Activated CD4-positive, CD25-positive, alpha-beta regulatory T cell (primary cell): Measurements from ENCODE around the gene SIAE.

Experiments
- DNase-seq, 4 experiments: peaks; one replicate each; lab custom pipeline; 2025; lab: John Stamatoyannopoulos, UW

The SIAE gene

GRCh38 chr11:124662106-124662505 is 11.4 kb downstream of the SIAE start:
- DNase-seq, result no peak

GRCh38 chr11:124661553-124661952 is 12.0 kb downstream of the SIAE start:
- DNase-seq, result no peak

GRCh38 chr11:124658986-124659385 is 14.6 kb downstream of the SIAE start:
- no peak for DNase-seq

- no peak for DNase-seq
These were observed 15.0 kb downstream of the SIAE start for GRCh38 chr11:124658501-124658900.

GRCh38 chr11:124657904-124658303 is 15.6 kb downstream of the SIAE start:
- DNase-seq, result no peak

- no peak for DNase-seq
These were observed 16.5 kb downstream of the SIAE start for GRCh38 chr11:124656774-124657630.

- no peak for DNase-seq
These were observed 24.9 kb downstream of the SIAE start for GRCh38 chr11:124648610-124649009.

- no peak for DNase-seq
These were observed 27.4 kb downstream of the SIAE start for GRCh38 chr11:124646148-124646547.

- DNase-seq, result no peak
These were observed 28.9 kb downstream of the SIAE start for GRCh38 chr11:124644426-124645280.

- no peak for DNase-seq
These were observed 29.7 kb downstream of the SIAE start for GRCh38 chr11:124643605-124644425.

- DNase-seq, result no peak
These were observed 30.4 kb downstream of the SIAE start for GRCh38 chr11:124643042-124643604.

- no peak for DNase-seq
These were observed 30.9 kb downstream of the SIAE start for GRCh38 chr11:124642628-124643027.

GRCh38 chr11:124640666-124641065 is 32.9 kb downstream of the SIAE start:
- DNase-seq, result no peak

- no peak for DNase-seq
These were observed 34.4 kb downstream of the SIAE start for GRCh38 chr11:124639186-124639585.

GRCh38 chr11:124638500-124638899 is 35.0 kb downstream of the SIAE start:
- no peak for DNase-seq

GRCh38 chr11:124635932-124636331 is 37.6 kb downstream of the SIAE start:
- DNase-seq, result no peak

GRCh38 chr11:124633355-124633754 is 40.2 kb downstream of the SIAE start:
- DNase-seq, result no peak

- no peak for DNase-seq
These were observed 43.6 kb downstream of the SIAE start for GRCh38 chr11:124629961-124630360.

- DNase-seq, result no peak
These were observed 46.0 kb downstream of the SIAE start for GRCh38 chr11:124627546-124627945.

- DNase-seq, result no peak
These were observed 47.9 kb downstream of the SIAE start for GRCh38 chr11:124625504-124626168.

- no peak for DNase-seq
These were observed 49.5 kb downstream of the SIAE start for GRCh38 chr11:124623861-124624525.
